ENCODE data around the gene CKAP4.
A peak's percentile ranks its signal among the peaks of the same experiment; 100 is the strongest.

The CKAP4 gene

GRCh38 chr12:106258935-106259334 is 11.1 kb upstream of the CKAP4 start:
- no peaks in the 10 kb centered on the region for H3K36me3 Mint-ChIP-seq (ENCODE audit: low read depth)
- H3K9me3 Mint-ChIP-seq: no peaks in the 10 kb centered on the region
- H3K27me3 Mint-ChIP-seq (ENCODE audit: low read depth): peaks cover 20% of the 10 kb centered on the region
- H3K4me1 Mint-ChIP-seq (ENCODE audit: low read depth): no peaks in the 10 kb centered on the region
- H3K4me3 Mint-ChIP-seq: no peak overlapping the region
- no peak overlapping the region for H3K27ac Mint-ChIP-seq

- Mint-ChIP-seq H3K36me3 (ENCODE audit: low read depth) (no peaks in the 10 kb centered on the region), H3K4me3 (no peak overlapping the region), H3K9me3 (no peaks in the 10 kb centered on the region), H3K27ac (no peak overlapping the region), H3K4me1 (ENCODE audit: low read depth) (no peaks in the 10 kb centered on the region), H3K27me3 (ENCODE audit: low read depth) (peaks cover 18% of the 10 kb centered on the region)
Observed at GRCh38 chr12:106258226-106258625, 10.4 kb upstream of the CKAP4 start.

GRCh38 chr12:106256524-106256923 is 8.7 kb upstream of the CKAP4 start:
- no peak overlapping the region for H3K4me3 Mint-ChIP-seq
- no peaks in the 10 kb centered on the region for H3K4me1 Mint-ChIP-seq (ENCODE audit: low read depth)
- H3K9me3 Mint-ChIP-seq: no peaks in the 10 kb centered on the region
- H3K36me3 Mint-ChIP-seq (ENCODE audit: low read depth): no peaks in the 10 kb centered on the region
- H3K27me3 Mint-ChIP-seq (ENCODE audit: low read depth): peaks cover 5% of the 10 kb centered on the region
- H3K27ac Mint-ChIP-seq: no peak overlapping the region

- no peaks in the 10 kb centered on the region for H3K4me1 Mint-ChIP-seq (ENCODE audit: low read depth)
- no peak overlapping the region for H3K27ac Mint-ChIP-seq
- no peaks in the 10 kb centered on the region for H3K9me3 Mint-ChIP-seq
- H3K27me3 Mint-ChIP-seq (ENCODE audit: low read depth): no peaks in the 10 kb centered on the region
- H3K4me3 Mint-ChIP-seq: no peak overlapping the region
- H3K36me3 Mint-ChIP-seq (ENCODE audit: low read depth): no peaks in the 10 kb centered on the region
Observed at GRCh38 chr12:106255952-106256351, 8.1 kb upstream of the CKAP4 start.

- Mint-ChIP-seq H3K4me1 (ENCODE audit: low read depth) (no peaks in the 10 kb centered on the region), H3K9me3 (no peaks in the 10 kb centered on the region), H3K27me3 (ENCODE audit: low read depth) (no peaks in the 10 kb centered on the region), H3K4me3 (no peak overlapping the region), H3K36me3 (ENCODE audit: low read depth) (no peaks in the 10 kb centered on the region), H3K27ac (no peak overlapping the region)
Observed at GRCh38 chr12:106255493-106255892, 7.7 kb upstream of the CKAP4 start.

- Mint-ChIP-seq H3K36me3 (ENCODE audit: low read depth) (no peaks in the 10 kb centered on the region), H3K27me3 (ENCODE audit: low read depth) (peaks cover 4% of the 10 kb centered on the region), H3K4me3 (no peak overlapping the region), H3K27ac (no peak overlapping the region), H3K4me1 (ENCODE audit: low read depth) (no peaks in the 10 kb centered on the region), H3K9me3 (no peaks in the 10 kb centered on the region)
Observed at GRCh38 chr12:106254724-106255123, 6.9 kb upstream of the CKAP4 start.

- Mint-ChIP-seq H3K27ac (no peak overlapping the region), H3K4me3 (no peak overlapping the region), H3K36me3 (ENCODE audit: low read depth) (no peaks in the 10 kb centered on the region), H3K27me3 (ENCODE audit: low read depth) (peaks cover 18% of the 10 kb centered on the region), H3K9me3 (no peaks in the 10 kb centered on the region), H3K4me1 (ENCODE audit: low read depth) (peaks cover 4% of the 10 kb centered on the region)
Observed at GRCh38 chr12:106251631-106252455, 4.0 kb upstream of the CKAP4 start.

- Mint-ChIP-seq H3K4me1 (ENCODE audit: low read depth) (peaks cover 4% of the 10 kb centered on the region), H3K27me3 (ENCODE audit: low read depth) (peaks cover 18% of the 10 kb centered on the region), H3K27ac (no peak overlapping the region), H3K9me3 (no peaks in the 10 kb centered on the region), H3K36me3 (ENCODE audit: low read depth) (no peaks in the 10 kb centered on the region), H3K4me3 (peak overlapping the region; percentile 6)
Observed at GRCh38 chr12:106249411-106250135, 1.8 kb upstream of the CKAP4 start.

GRCh38 chr12:106248846-106249371 is 1.1 kb upstream of the CKAP4 start:
- peaks cover 4% of the 10 kb centered on the region for H3K4me1 Mint-ChIP-seq (ENCODE audit: low read depth)
- peak overlapping the region; percentile 48 for H3K4me3 Mint-ChIP-seq
- peak overlapping the region; percentile 9 for H3K27ac Mint-ChIP-seq
- H3K27me3 Mint-ChIP-seq (ENCODE audit: low read depth): peaks cover 18% of the 10 kb centered on the region
- H3K36me3 Mint-ChIP-seq (ENCODE audit: low read depth): no peaks in the 10 kb centered on the region
- no peaks in the 10 kb centered on the region for H3K9me3 Mint-ChIP-seq

- H3K27ac Mint-ChIP-seq: peak overlapping the region; percentile 9
- peaks cover 4% of the 10 kb centered on the region for H3K4me1 Mint-ChIP-seq (ENCODE audit: low read depth)
- H3K9me3 Mint-ChIP-seq: no peaks in the 10 kb centered on the region
- H3K4me3 Mint-ChIP-seq: peak overlapping the region; percentile 48
- peaks cover 18% of the 10 kb centered on the region for H3K27me3 Mint-ChIP-seq (ENCODE audit: low read depth)
- H3K36me3 Mint-ChIP-seq (ENCODE audit: low read depth): no peaks in the 10 kb centered on the region
Observed at GRCh38 chr12:106248312-106248845, 559 bp upstream of the CKAP4 start.

GRCh38 chr12:106246891-106247673 is 738 bp downstream of the CKAP4 start:
- Mint-ChIP-seq H3K4me3 (peak overlapping the region; percentile 64), H3K4me1 (ENCODE audit: low read depth) (peaks cover 4% of the 10 kb centered on the region), H3K27me3 (ENCODE audit: low read depth) (peaks cover 18% of the 10 kb centered on the region), H3K9me3 (no peaks in the 10 kb centered on the region), H3K36me3 (ENCODE audit: low read depth) (no peaks in the 10 kb centered on the region), H3K27ac (no peak overlapping the region)

- Mint-ChIP-seq H3K4me1 (ENCODE audit: low read depth) (peaks cover 4% of the 10 kb centered on the region), H3K9me3 (no peaks in the 10 kb centered on the region), H3K27ac (no peak overlapping the region), H3K4me3 (peak overlapping the region; percentile 25), H3K36me3 (ENCODE audit: low read depth) (no peaks in the 10 kb centered on the region), H3K27me3 (ENCODE audit: low read depth) (peaks cover 18% of the 10 kb centered on the region)
Observed at GRCh38 chr12:106245767-106246166, 2.1 kb downstream of the CKAP4 start.

- H3K9me3 Mint-ChIP-seq: no peaks in the 10 kb centered on the region
- peaks cover 3% of the 10 kb centered on the region for H3K36me3 Mint-ChIP-seq (ENCODE audit: low read depth)
- peaks cover 2% of the 10 kb centered on the region for H3K27me3 Mint-ChIP-seq (ENCODE audit: low read depth)
- H3K4me3 Mint-ChIP-seq: no peak overlapping the region
- H3K4me1 Mint-ChIP-seq (ENCODE audit: low read depth): no peaks in the 10 kb centered on the region
- no peak overlapping the region for H3K27ac Mint-ChIP-seq
Observed at GRCh38 chr12:106243620-106244019, 4.2 kb downstream of the CKAP4 start.

GRCh38 chr12:106240821-106241220 is 7.0 kb downstream of the CKAP4 start:
- Mint-ChIP-seq H3K4me3 (no peak overlapping the region), H3K36me3 (ENCODE audit: low read depth) (peaks cover 3% of the 10 kb centered on the region), H3K27me3 (ENCODE audit: low read depth) (no peaks in the 10 kb centered on the region), H3K9me3 (no peaks in the 10 kb centered on the region), H3K4me1 (ENCODE audit: low read depth) (no peaks in the 10 kb centered on the region), H3K27ac (no peak overlapping the region)
